HepG2 (cell line): Measurements from ENCODE around the gene P2RY11. TPM values are rescaled to one million over a fixed set of nuclear protein-coding genes. Genes with fewer than 3 reads are reported as not detected.

ENCODE experiments used
- ATAC-seq: fragments of 200-7000 bp; cut with Tn5 transposase; 3 replicates; pipeline ENCODE4 v1.9.1; 2020; ENCODE audit warnings: mild to moderate bottlenecking, moderate library complexity
- BruUV-seq: library from RNA; stranded (reverse); fragments of 400-500 nt; replicated peaks from 2 replicates; lab custom pipeline; 2021; lab: Mats Ljungman, UMichigan
- CTCF ChIA-PET: fragments of 300-600 bp; formaldehyde crosslinking; extraction: SDS; loops from one replicate; lab custom pipeline; 2021; ENCODE audit warnings: low total read pairs, inconsistent platforms, low intra/inter-chr PET ratio; lab: Yijun Ruan, JAX
- POLR2A ChIA-PET: fragments of 350-600 bp; sonication (Branson Sonifier 250); formaldehyde crosslinking; loops from one replicate; lab custom pipeline; 2020; ENCODE audit warnings: antibody characterized with exemption, inconsistent platforms; lab: Yijun Ruan, JAX
- DNase-seq: peaks from one replicate; pipeline ENCODE4 v3.0.0-alpha.2; 2015; ENCODE audit warnings: low spot score
- FAIRE-seq: peaks from 3 replicates; lab custom pipeline; 2011; peaks lifted over from hg19 to GRCh38; lab: Jason Lieb, UNC
- H2AFZ ChIP-seq: one replicate; pipeline ENCODE4 v1.6.1; 2011; ENCODE audit warnings: low read length, inconsistent platforms
- H3K27ac ChIP-seq: fragments of 300-600 bp; 3 replicates; pipeline ENCODE4 v1.8.0; 2011; ENCODE audit warnings: mixed run types, mild to moderate bottlenecking, mixed read lengths, low read length, inconsistent platforms; ENCODE audit not compliant: insufficient read depth; ENCODE audit errors: extremely low read length
- H3K27me3 ChIP-seq, 2 experiments: fragments of 200-600 bp in 1 of 2; 2 replicates in 1 of 2; 3 replicates in 1 of 2; pipeline versions ENCODE4 v1.6.0 to v1.8.0; 2011; ENCODE audit warnings: low read length in 2 of 2, mild to moderate bottlenecking in 2 of 2, moderate library complexity in 2 of 2, inconsistent platforms in 1 of 2; ENCODE audit not compliant: insufficient read depth in 2 of 2, control insufficient read depth in 1 of 2
- H3K36me3 ChIP-seq, 2 experiments: fragments of 200-600 bp in 1 of 2; replicated peaks in 1 of 2; 2 replicates in 1 of 2; 3 replicates in 1 of 2; pipeline versions ENCODE4 v1.5.1 to v1.8.0; 2011; ENCODE audit warnings: low read length in 2 of 2, inconsistent platforms in 1 of 2; ENCODE audit not compliant: insufficient read depth in 2 of 2, control insufficient read depth in 1 of 2
- H3K4me1 ChIP-seq: 2 replicates; pipeline ENCODE4 v1.5.1; 2012; ENCODE audit warnings: low read length, inconsistent platforms; ENCODE audit not compliant: insufficient read depth
- H3K4me2 ChIP-seq: 2 replicates; pipeline ENCODE4 v1.6.0; 2011; ENCODE audit warnings: low read depth, low read length, inconsistent platforms
- H3K4me3 ChIP-seq, 3 experiments: fragments of 200-600 bp in 1 of 3; sonication (generic), shearing (Covaris generic) in 1 of 3; replicated peaks in 1 of 3; 2 replicates each; pipeline ENCODE4 v1.5.1; 2011 to 2016; ENCODE audit warnings: low read length in 3 of 3, inconsistent platforms in 2 of 3, low read depth in 2 of 3, mild to moderate bottlenecking in 2 of 3, control low read depth in 1 of 3, mixed read lengths in 1 of 3; ENCODE audit not compliant: insufficient read depth in 1 of 3
- H3K79me2 ChIP-seq: one replicate; pipeline ENCODE4 v1.6.1; 2011; ENCODE audit warnings: low read length, inconsistent platforms; ENCODE audit not compliant: insufficient read depth
- H3K9ac ChIP-seq: 2 replicates; pipeline ENCODE4 v1.6.0; 2011; ENCODE audit warnings: mild to moderate bottlenecking, low read depth, low read length, inconsistent platforms; ENCODE audit not compliant: insufficient read depth
- H3K9me3 ChIP-seq: 2 replicates; pipeline ENCODE4 v1.5.1; 2012; ENCODE audit warnings: mild to moderate bottlenecking, low read length
- H4K20me1 ChIP-seq: 2 replicates; pipeline ENCODE4 v1.6.0; 2011; ENCODE audit warnings: inconsistent platforms, mild to moderate bottlenecking, low read length, moderate library complexity; ENCODE audit not compliant: insufficient read depth
- CBFB ChIP-seq: sonication (generic); formaldehyde crosslinking; IDR thresholded peaks from 2 replicates; pipeline ENCODE4 v1.4.0; 2020; ENCODE audit warnings: missing genetic modification reagents
- ETV6 ChIP-seq: sonication (generic); formaldehyde crosslinking; conservative IDR thresholded peaks from 2 replicates; pipeline ENCODE4 v1.4.0; 2020; ENCODE audit warnings: missing genetic modification reagents
- JUND ChIP-seq: sonication (generic); formaldehyde crosslinking; IDR thresholded peaks from 2 replicates; pipeline ENCODE4 v1.8.0; 2022; ENCODE audit warnings: mild to moderate bottlenecking, missing genetic modification reagents
- MTA3 ChIP-seq: sonication (generic); formaldehyde crosslinking; IDR thresholded peaks from 2 replicates; pipeline ENCODE4 v1.4.0; 2020; ENCODE audit warnings: missing genetic modification reagents
- NR3C1 ChIP-seq: sonication (generic); formaldehyde crosslinking; IDR thresholded peaks from 2 replicates; pipeline ENCODE4 v1.4.0; 2020; ENCODE audit warnings: missing genetic modification reagents
- SIN3B ChIP-seq: fragments of 150-350 bp; IDR thresholded peaks from 2 replicates; pipeline ENCODE4 v1.6.1; 2014; ENCODE audit warnings: low read length
- SNAPC5 ChIP-seq: sonication (generic); formaldehyde crosslinking; IDR thresholded peaks from 2 replicates; pipeline ENCODE4 v1.8.1; 2023; ENCODE audit warnings: mild to moderate bottlenecking, missing genetic modification reagents, borderline replicate concordance
- ZBTB26 ChIP-seq: IDR thresholded peaks from 2 replicates; pipeline ENCODE4 v1.6.1; 2016; ENCODE audit warnings: missing compliant biosample characterization, missing genetic modification reagents, borderline replicate concordance
- ZBTB3 ChIP-seq: sonication (generic); formaldehyde crosslinking; IDR thresholded peaks from 2 replicates; pipeline ENCODE4 v1.4.0; 2020; ENCODE audit warnings: low read depth, mild to moderate bottlenecking, moderate library complexity, missing genetic modification reagents, borderline replicate concordance
- ZNF18 ChIP-seq: sonication (generic); formaldehyde crosslinking; IDR thresholded peaks from 2 replicates; pipeline ENCODE4 v1.8.0; 2022; ENCODE audit warnings: mild to moderate bottlenecking, missing genetic modification reagents; ENCODE audit not compliant: insufficient replicate concordance
- ZNF282 ChIP-seq: fragments of 450-650 bp; IDR thresholded peaks from 2 replicates; pipeline ENCODE4 v1.6.1; 2018; ENCODE audit not compliant: partially characterized antibody
- ZNF530 ChIP-seq: sonication (generic); formaldehyde crosslinking; IDR thresholded peaks from 2 replicates; pipeline ENCODE4 v1.5.0; 2020; ENCODE audit warnings: low read depth, mild to moderate bottlenecking, missing genetic modification reagents
- ZNF546 ChIP-seq: sonication (generic); formaldehyde crosslinking; conservative IDR thresholded peaks from 2 replicates; pipeline ENCODE4 v1.8.1; 2023; ENCODE audit warnings: mild to moderate bottlenecking, missing genetic modification reagents
- ZNF740 ChIP-seq: sonication (generic); formaldehyde crosslinking; IDR thresholded peaks from 2 replicates; pipeline ENCODE4 v1.4.0; 2020; ENCODE audit warnings: missing genetic modification reagents
- in situ Hi-C: cut with HindIII; loops from 2 replicates; pipeline ENCODE4 v1.10.0; 2017; ENCODE audit warnings: low pct_unique_long_range_greater_than_20kb; ENCODE audit not compliant: extremely low pct_ligation_motif_present
- intact Hi-C: fragments of 100-400 bp; cut with micrococcal nuclease; formaldehyde crosslinking; loops from one replicate; pipeline ENCODE4 v1.10.0; 2022; ENCODE audit not compliant: unreplicated experiment
- polyA plus RNA-seq, 8 experiments: library from polyadenylated mRNA; depleted of rRNA in 3 of 8; stranded (reverse) in 7 of 8; unstranded in 1 of 8; fragments of >200 nt; fragmentation: Illumina TruSeq in 4 of 8; extraction: Trizol in 4 of 8; gene quantifications; 2 replicates each; pipeline versions ENCODE4 v1.2.1 to v1.2.3, GENCODE V29; 2011 to 2016; ENCODE audit warnings: low read depth in 4 of 8, missing spikeins in 1 of 8, mixed read lengths in 1 of 8; ENCODE audit not compliant: insufficient read depth in 1 of 8
- total RNA-seq, 5 experiments: library from RNA; depleted of rRNA; stranded (reverse); fragments of >200 nt; fragmentation: Illumina TruSeq; extraction: Trizol; gene quantifications; 2 replicates each; pipeline ENCODE4 v1.2.3, GENCODE V29; 2016; ENCODE audit warnings: low read depth in 1 of 5

The P2RY11 gene
- total and polyA plus RNA-seq, 2 of the 13 experiments (the other 11 are each of a cell fraction or from before 2014, with no cell fraction given), result 4.0 to 7.8 TPM

GRCh38 chr19:10104130-10104513 lies 7.4 kb upstream of the P2RY11 start:
- BruUV-seq, result no TSS peak
- intact Hi-C loops, result no loop called here
- POLR2A ChIA-PET, result no interaction called here

More at GRCh38 chr19:10104130-10104513, 7.4 kb upstream of the P2RY11 start:
- in situ Hi-C loops, result no loop called here
- FAIRE-seq, result no peak
- no peak for ATAC-seq
- Histone ChIP-seq H3K4me2 (no peak overlapping the region), H3K9me3 (no peaks in the 10 kb centered on the region), H3K36me3 (peaks cover 6 to 18% of the 10 kb centered on the region in 2 experiments), H3K4me1 (peaks cover 49% of the 10 kb centered on the region), H4K20me1 (no peaks in the 10 kb centered on the region), H3K27me3 (no peaks in the 10 kb centered on the region; a peak in 1 of 5 replicates), H3K27ac (no peak overlapping the region), H3K9ac (no peak overlapping the region), H3K4me3 (no peak overlapping the region), H3K79me2 (peaks cover 19% of the 10 kb centered on the region), H2AFZ (no peak overlapping the region)
- CTCF ChIA-PET, result no interaction called here
- no peak for TF ChIP-seq ZNF530 (CRISPR knock-in tag)
- no peak for TF ChIP-seq ZBTB3
- no peak for TF ChIP-seq SIN3B
- TF ChIP-seq JUND (CRISPR knock-in tag), result no peak
- no peak for TF ChIP-seq CBFB (CRISPR knock-in tag)
- no peak for TF ChIP-seq ZNF18
- TF ChIP-seq NR3C1, result no peak
- TF ChIP-seq SNAPC5 (CRISPR knock-in tag), result no peak
- no peak for TF ChIP-seq ETV6 (CRISPR knock-in tag)
- TF ChIP-seq ZNF546 (CRISPR knock-in tag), result no peak
- TF ChIP-seq ZNF740 (CRISPR knock-in tag), result no peak
- TF ChIP-seq ZBTB26 (CRISPR knock-in tag), result no peak
- no peak for TF ChIP-seq MTA3
- TF ChIP-seq ZNF282, result no peak
- no peak for DNase-seq
